ENCODE results near the gene CD52.

GRCh38 chr1:26268290-26269197, 49.2 kb upstream of the CD52 start:
- TF ChIP-seq, protein P1, sequence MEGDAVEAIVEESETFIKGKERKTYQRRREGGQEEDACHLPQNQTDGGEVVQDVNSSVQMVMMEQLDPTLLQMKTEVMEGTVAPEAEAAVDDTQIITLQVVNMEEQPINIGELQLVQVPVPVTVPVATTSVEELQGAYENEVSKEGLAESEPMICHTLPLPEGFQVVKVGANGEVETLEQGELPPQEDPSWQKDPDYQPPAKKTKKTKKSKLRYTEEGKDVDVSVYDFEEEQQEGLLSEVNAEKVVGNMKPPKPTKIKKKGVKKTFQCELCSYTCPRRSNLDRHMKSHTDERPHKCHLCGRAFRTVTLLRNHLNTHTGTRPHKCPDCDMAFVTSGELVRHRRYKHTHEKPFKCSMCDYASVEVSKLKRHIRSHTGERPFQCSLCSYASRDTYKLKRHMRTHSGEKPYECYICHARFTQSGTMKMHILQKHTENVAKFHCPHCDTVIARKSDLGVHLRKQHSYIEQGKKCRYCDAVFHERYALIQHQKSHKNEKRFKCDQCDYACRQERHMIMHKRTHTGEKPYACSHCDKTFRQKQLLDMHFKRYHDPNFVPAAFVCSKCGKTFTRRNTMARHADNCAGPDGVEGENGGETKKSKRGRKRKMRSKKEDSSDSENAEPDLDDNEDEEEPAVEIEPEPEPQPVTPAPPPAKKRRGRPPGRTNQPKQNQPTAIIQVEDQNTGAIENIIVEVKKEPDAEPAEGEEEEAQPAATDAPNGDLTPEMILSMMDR (IDR thresholded peaks at IDR 0.05), result no peak
- no peak for TF ChIP-seq POLR2A (IDR thresholded peaks at IDR 0.05)

Data from adrenal gland (tissue), 5 donors.